ENCODE results near the gene HIVEP1.

The HIVEP1 gene

DNA sequence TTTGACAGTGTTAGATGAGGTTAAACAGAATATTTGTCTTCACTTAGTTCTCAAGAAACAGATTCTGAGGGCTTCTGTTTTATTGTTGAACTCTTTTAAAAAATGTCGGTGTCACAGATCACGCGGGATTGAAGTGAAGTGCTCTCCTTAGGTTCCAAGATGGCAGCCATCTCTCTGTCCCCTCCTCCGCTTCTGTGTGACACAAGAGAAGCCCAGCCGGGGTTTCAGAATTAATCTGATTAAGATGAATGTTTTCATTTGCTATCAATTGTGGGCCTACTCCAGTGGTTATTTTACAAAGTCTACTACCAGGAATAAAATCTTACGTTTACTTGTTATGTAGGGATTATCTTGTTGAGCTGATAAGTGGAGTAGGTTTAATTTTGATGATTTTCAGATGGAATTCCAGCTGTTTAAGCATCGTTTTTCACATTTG, 10.9 kb downstream of the HIVEP1 start:
- H3K27ac Mint-ChIP-seq, result no peak overlapping the region
- peaks cover 87% of the 10 kb centered on the region for H3K4me1 Mint-ChIP-seq
- no peak for ATAC-seq
- no peaks in the 10 kb centered on the region for H3K27me3 Mint-ChIP-seq
- DNase-seq, result no peak
- no peak overlapping the region for H3K4me3 Mint-ChIP-seq
- peaks cover 0 to 9% of the 10 kb centered on the region in 2 donors for H3K9me3 Mint-ChIP-seq

GRCh38 chr6:12024216-12024615, 12.1 kb downstream of the HIVEP1 start:
- H3K4me3 Mint-ChIP-seq, result no peak overlapping the region
- no peaks in the 10 kb centered on the region for H3K27me3 Mint-ChIP-seq
- H3K9me3 Mint-ChIP-seq, result peaks cover 0 to 10% of the 10 kb centered on the region in 2 donors

DNA sequence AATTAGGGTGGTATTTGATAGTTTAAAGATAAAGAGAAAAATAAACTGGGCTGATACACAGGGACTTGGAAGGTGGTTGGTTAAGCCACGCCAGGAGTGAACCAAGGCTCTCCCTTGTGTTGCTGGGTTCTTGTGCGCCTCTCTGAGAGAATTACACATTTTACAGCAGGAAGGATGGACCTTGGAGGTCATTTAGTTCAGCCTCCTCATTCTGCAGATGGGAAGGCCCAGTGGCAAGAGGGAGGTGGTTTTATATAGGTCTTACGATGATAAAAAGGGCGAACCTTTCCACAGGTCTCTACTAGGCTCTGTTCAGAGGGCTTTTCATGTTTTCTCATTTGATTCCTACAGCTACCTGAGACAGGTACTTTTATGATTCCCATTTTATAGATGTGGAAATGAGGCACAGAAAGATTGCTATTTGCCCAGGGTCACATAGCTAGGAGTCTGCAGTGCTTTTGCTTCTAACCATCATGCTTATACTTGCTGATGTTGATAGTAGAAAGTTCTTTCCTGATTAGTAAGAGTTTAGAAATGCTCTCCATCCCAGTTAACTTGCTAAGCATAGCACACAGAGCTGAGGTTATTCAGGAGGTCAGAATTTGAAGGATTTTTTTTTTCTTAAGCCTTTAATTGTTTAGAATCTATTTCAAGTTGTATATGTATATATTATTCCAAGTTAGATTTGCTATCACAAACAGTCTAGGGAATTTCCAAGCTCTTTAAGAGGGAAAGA, 12.8 kb downstream of the HIVEP1 start:
- Mint-ChIP-seq H3K27me3 (no peaks in the 10 kb centered on the region), H3K9me3 (peaks cover 3 to 16% of the 10 kb centered on the region in 2 donors), H3K4me3 (peak overlapping the region in 1 of 2 donors; percentile 73), H3K4me1 (peaks cover 76% of the 10 kb centered on the region), H3K27ac (no peak overlapping the region)
- no peak for ATAC-seq
- no peak for DNase-seq

More at GRCh38 chr6:12024216-12024615, 12.1 kb downstream of the HIVEP1 start:
- Mint-ChIP-seq H3K27ac (no peak overlapping the region), H3K4me1 (peaks cover 82% of the 10 kb centered on the region)
- no peak for DNase-seq
- ATAC-seq, result no peak

- Mint-ChIP-seq H3K4me3 (peak overlapping the region; percentile 2 to 73), H3K27me3 (no peaks in the 10 kb centered on the region), H3K27ac (peak overlapping the region in 1 of 2 donors; percentile 13), H3K9me3 (peaks cover 8 to 22% of the 10 kb centered on the region in 2 donors), H3K4me1 (peaks cover 76% of the 10 kb centered on the region)
- DNase-seq, result no peak
- no peak for ATAC-seq
Observed at GRCh38 chr6:12026120-12026519, 14.0 kb downstream of the HIVEP1 start.

GRCh38 chr6:12026833-12027232, 14.7 kb downstream of the HIVEP1 start:
- H3K4me3 Mint-ChIP-seq, result no peak overlapping the region
- no peak for DNase-seq
- peaks cover 78% of the 10 kb centered on the region for H3K4me1 Mint-ChIP-seq
- H3K27ac Mint-ChIP-seq, result no peak overlapping the region
- H3K27me3 Mint-ChIP-seq, result no peaks in the 10 kb centered on the region
- no peak for ATAC-seq
- H3K9me3 Mint-ChIP-seq, result peaks cover 8 to 22% of the 10 kb centered on the region in 2 donors

DNA sequence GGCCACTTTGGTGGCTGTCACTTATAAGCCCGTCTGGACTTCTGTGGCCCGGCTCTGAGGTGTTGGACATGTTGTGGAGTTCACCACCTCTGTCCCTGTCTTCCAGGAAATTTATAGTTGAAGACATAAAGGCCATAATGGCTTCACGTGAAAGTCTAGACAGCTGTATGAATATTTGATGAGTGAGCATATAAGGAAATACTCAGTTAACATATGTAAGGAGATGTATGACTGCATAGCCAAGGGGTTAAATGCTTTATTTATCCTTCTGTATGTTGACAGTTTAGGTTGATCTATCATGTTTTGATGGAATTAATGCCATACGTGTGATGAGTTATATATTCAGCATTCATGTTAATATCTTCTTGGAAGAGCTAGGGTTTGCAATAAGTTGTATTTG, 16.1 kb downstream of the HIVEP1 start:
- Mint-ChIP-seq H3K4me3 (no peak overlapping the region), H3K27ac (no peak overlapping the region), H3K4me1 (peaks cover 76% of the 10 kb centered on the region), H3K27me3 (no peaks in the 10 kb centered on the region), H3K9me3 (peaks cover 8 to 22% of the 10 kb centered on the region in 2 donors)
- DNase-seq (no peak), ATAC-seq (no peak)

DNA sequence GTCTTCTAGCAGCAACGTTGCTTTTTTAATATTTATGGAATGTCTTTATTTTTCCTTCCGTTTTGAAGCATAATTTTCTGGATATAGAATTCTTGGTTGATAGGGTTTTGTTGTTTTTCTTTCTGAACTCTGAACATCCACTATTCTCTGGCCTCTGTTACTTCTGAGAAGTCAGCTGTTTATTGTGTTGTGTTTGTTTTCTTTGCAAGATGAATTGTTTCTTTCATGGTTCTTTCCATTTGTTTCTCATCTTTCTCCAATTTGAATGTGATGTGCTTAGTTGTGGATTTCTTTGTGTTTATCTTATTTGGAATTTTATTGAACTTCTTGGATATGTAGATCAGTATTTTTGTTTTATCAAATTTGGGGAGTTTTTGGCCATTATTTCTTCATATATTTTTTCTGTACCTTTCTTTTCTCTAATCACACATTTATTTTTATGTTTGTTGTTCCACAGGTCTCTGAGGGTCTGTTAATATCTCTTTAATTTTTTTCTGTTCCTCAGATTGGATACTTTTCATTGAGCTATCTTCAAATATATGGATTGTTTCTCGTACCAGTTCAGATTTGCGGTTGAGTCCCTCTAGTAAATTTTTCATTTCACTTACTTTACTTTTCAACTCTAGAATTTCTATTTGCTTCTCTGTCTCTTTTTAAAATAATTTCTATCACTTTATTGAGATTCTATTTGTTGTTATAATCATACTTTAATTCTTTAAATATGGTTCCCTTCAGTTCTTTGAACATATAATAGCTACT, 18.0 kb downstream of the HIVEP1 start:
- Mint-ChIP-seq H3K4me1 (peaks cover 78% of the 10 kb centered on the region), H3K27ac (no peak overlapping the region), H3K4me3 (peak overlapping the region in 1 of 2 donors; percentile 32), H3K9me3 (peaks cover 8 to 22% of the 10 kb centered on the region in 2 donors), H3K27me3 (no peaks in the 10 kb centered on the region)
- DNase-seq, result no peak
- ATAC-seq, result no peak

DNA sequence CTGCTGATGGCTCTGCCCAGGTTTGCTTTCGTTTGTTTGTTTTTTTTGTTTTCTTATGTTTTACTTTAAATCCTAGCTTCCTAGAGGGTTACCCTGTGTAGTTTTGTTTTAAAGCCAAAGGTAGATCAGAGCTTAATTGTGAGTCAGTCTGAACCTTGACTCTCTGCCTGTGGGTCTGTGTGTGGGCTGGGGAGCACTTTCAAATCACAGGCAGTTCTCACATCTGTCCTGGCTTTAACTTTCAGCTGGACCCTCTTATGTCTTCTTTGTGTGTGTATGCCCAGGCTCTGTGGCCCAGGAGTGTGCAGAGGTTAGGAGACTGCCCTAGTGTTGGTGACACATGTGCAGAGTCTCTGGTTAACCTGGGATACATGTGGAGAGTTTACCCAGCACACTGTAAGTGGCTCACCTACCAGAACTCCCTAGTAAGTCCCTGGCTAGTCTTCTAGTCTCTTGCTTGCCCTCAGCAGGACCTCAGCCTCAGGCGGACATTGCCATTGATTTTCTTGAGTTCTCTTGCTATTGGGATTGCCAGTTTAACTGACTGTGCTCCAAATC, 19.0 kb downstream of the HIVEP1 start:
- Mint-ChIP-seq H3K27me3 (no peaks in the 10 kb centered on the region), H3K9me3 (peaks cover 8 to 22% of the 10 kb centered on the region in 2 donors), H3K27ac (no peak overlapping the region), H3K4me1 (peaks cover 78% of the 10 kb centered on the region), H3K4me3 (peak overlapping the region; percentile 28 to 49)
- ATAC-seq (peak; percentile 91), DNase-seq (no peak)

DNA sequence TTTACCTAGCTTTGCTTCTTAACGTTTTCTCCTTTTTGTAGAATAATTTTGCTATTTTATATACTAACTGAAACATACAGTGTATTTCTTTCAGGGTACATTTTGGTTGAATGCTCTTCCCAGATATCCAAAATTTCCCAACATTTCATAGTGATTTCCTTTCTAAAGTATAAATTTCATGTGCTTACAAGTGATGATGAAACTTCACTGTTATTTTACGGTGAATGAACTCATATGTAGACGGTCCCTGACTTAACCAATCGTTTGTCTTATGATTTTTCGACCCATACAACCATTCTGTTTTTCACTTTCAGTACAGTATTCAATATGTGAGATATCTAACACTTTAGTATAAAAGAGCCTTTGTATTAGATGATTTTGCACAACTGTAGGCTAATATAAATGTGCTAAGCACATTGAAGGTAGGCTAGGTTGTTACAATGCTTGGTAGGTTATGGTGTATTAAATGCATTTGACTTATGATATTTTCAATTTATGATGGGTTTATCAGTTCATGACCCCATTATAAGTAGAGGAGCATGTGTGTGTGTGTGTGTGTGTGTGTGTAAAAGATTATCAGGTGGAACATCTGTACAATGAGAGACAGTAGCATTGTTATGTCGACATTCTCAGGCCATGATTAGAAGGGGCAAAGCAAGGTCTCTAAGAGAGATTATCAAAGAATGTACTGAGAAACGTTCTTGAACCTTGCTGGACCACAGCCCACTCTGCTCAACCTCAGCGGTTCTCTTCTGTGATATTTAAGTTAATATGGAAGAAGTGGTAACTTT, 20.9 kb downstream of the HIVEP1 start:
- H3K27ac Mint-ChIP-seq, result peak overlapping the region in 1 of 2 donors; percentile 91
- peaks cover 81% of the 10 kb centered on the region for H3K4me1 Mint-ChIP-seq
- H3K4me3 Mint-ChIP-seq, result peak overlapping the region in 1 of 2 donors; percentile 26
- H3K9me3 Mint-ChIP-seq, result peaks cover 8 to 14% of the 10 kb centered on the region in 2 donors
- ATAC-seq (no peak), DNase-seq (no peak)
- no peaks in the 10 kb centered on the region for H3K27me3 Mint-ChIP-seq

DNA sequence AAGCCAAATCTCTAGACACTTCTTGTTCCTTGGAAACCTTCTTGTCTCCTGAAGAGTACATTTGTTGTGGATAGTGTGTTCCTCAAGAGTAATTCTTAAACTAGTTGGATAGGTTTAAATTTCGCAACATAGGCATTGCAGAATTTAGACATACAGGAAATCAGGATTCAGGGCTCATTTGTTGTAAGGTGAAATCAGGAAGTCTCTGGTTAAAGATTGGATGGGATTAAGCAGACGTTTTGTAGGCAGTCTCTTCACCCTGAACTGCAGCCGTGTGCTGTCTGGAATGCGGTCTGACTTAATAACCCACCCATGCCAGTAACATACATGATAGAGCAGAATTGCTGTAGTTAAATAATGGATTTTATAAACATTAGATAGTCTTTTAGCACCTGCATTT, 21.7 kb downstream of the HIVEP1 start:
- Mint-ChIP-seq H3K27ac (no peak overlapping the region), H3K4me1 (peaks cover 80% of the 10 kb centered on the region), H3K9me3 (peaks cover 8 to 13% of the 10 kb centered on the region in 2 donors), H3K27me3 (no peaks in the 10 kb centered on the region), H3K4me3 (no peak overlapping the region)
- DNase-seq (no peak), ATAC-seq (no peak)

- H3K9me3 Mint-ChIP-seq, result peaks cover 8 to 10% of the 10 kb centered on the region in 2 donors
- DNase-seq (no peak), ATAC-seq (no peak)
- peaks cover 86% of the 10 kb centered on the region for H3K4me1 Mint-ChIP-seq
- H3K4me3 Mint-ChIP-seq, result no peak overlapping the region
- H3K27ac Mint-ChIP-seq, result no peak overlapping the region
- H3K27me3 Mint-ChIP-seq, result no peaks in the 10 kb centered on the region
Observed at GRCh38 chr6:12034349-12034748, 22.2 kb downstream of the HIVEP1 start.

- DNase-seq (no peak), ATAC-seq (no peak)
- peak overlapping the region in 1 of 2 donors; percentile 59 for H3K27ac Mint-ChIP-seq
- H3K9me3 Mint-ChIP-seq, result peaks cover 5 to 6% of the 10 kb centered on the region in 2 donors
- no peaks in the 10 kb centered on the region for H3K27me3 Mint-ChIP-seq
- H3K4me1 Mint-ChIP-seq, result peaks cover 91% of the 10 kb centered on the region
- H3K4me3 Mint-ChIP-seq, result no peak overlapping the region
Observed at GRCh38 chr6:12034837-12035236, 22.7 kb downstream of the HIVEP1 start.

- DNase-seq (no peak), ATAC-seq (no peak)
- H3K4me3 Mint-ChIP-seq, result peak overlapping the region; percentile 10 to 15
- peaks cover 0 to 6% of the 10 kb centered on the region in 2 donors for H3K9me3 Mint-ChIP-seq
- no peaks in the 10 kb centered on the region for H3K27me3 Mint-ChIP-seq
- peak overlapping the region in 1 of 2 donors; percentile 42 for H3K27ac Mint-ChIP-seq
- peaks cover 82% of the 10 kb centered on the region for H3K4me1 Mint-ChIP-seq
Observed at GRCh38 chr6:12036766-12037165, 24.7 kb downstream of the HIVEP1 start.

- H3K4me3 Mint-ChIP-seq, result peak overlapping the region; percentile 0 to 5
- H3K27me3 Mint-ChIP-seq, result no peaks in the 10 kb centered on the region
- peaks cover 78% of the 10 kb centered on the region for H3K4me1 Mint-ChIP-seq
- no peak for ATAC-seq
- DNase-seq, result no peak
- peaks cover 0 to 6% of the 10 kb centered on the region in 2 donors for H3K9me3 Mint-ChIP-seq
- H3K27ac Mint-ChIP-seq, result no peak overlapping the region
Observed at GRCh38 chr6:12037798-12038197, 25.7 kb downstream of the HIVEP1 start.
